Adrenal gland (tissue), 12 donors: ENCODE measurements around the gene MMP27. TPM values are rescaled to one million over a fixed set of nuclear protein-coding genes. Genes with fewer than 3 reads are reported as not detected.

Experiments used
- DNase-seq, 7 donors: peaks; one replicate each; pipeline ENCODE4 v3.0.0-alpha.2; 2019 to 2020
- H3K27ac ChIP-seq, 5 donors: fragments of 200-600 bp; sonication (generic) in 4 of 5; 1 replicate in 3 of 5; 2 replicates in 2 of 5; pipeline versions ENCODE4 v1.5.1 to v1.8.0; 2016 to 2020; ENCODE audit warnings: mild to moderate bottlenecking in 1 of 5
- H3K27me3 ChIP-seq: fragments of 200-600 bp; 2 replicates; pipeline ENCODE4 v1.8.0; 2021
- H3K36me3 ChIP-seq, 2 donors: fragments of 200-600 bp; replicated peaks in 1 of 2; 1 replicate in 1 of 2; 2 replicates in 1 of 2; pipeline versions ENCODE4 v1.5.1 to v1.8.0; 2018 to 2022
- H3K4me1 ChIP-seq, 2 donors: fragments of 200-600 bp; replicated peaks in 1 of 2; 1 replicate in 1 of 2; 2 replicates in 1 of 2; pipeline versions ENCODE4 v1.5.1 to v1.8.0; 2018 to 2021
- H3K4me3 ChIP-seq, 4 donors: fragments of 200-600 bp; sonication (generic) in 3 of 4; one replicate each; pipeline ENCODE4 v1.5.1; 2016 to 2018
- H3K9me3 ChIP-seq, 3 donors: fragments of 200-600 bp; sonication (generic) in 1 of 3; replicated peaks in 1 of 3; 1 replicate in 2 of 3; 2 replicates in 1 of 3; pipeline versions ENCODE4 v1.5.1 to v1.8.0; 2016 to 2021
- POLR2A ChIP-seq, 2 donors: fragments of 450-650 bp; IDR thresholded peaks; one replicate each; pipeline ENCODE4 v1.6.1; 2017; ENCODE audit warnings: antibody characterized with exemption in 2 of 2, mild to moderate bottlenecking in 2 of 2, moderate library complexity in 1 of 2
- WGBS, 4 donors: extraction: QIAGEN DNeasy Blood & Tissue Kit in 2 of 4; methylation state at CpG; one replicate each; pipeline versions ENCODE4 v1.1.5 to v1.1.7; 2013 to 2017; 5-methylcytosine and 5-hydroxymethylcytosine counted together
- intact Hi-C, 2 donors: fragments of 100-400 bp; cut with DNase I; formaldehyde crosslinking; loops; one replicate each; pipeline versions ENCODE4 v1.14.1 to v1.15.0; 2022 to 2023
- polyA plus RNA-seq, 3 donors: library from polyadenylated mRNA; stranded (reverse); fragments of 200-250 nt in 2 of 3; fragments of 350-450 nt in 1 of 3; fragmentation: Illumina TruSeq in 1 of 3; extraction: RNeasy Lipid Tissue Mini Kit (QIAGEN cat#74804) in 1 of 3; gene quantifications; one replicate each; pipeline ENCODE4 v1.2.3, GENCODE V29; 2013 to 2014
- total RNA-seq, 9 donors: library from RNA; depleted of rRNA in 4 of 9; stranded (reverse); fragments of >200 nt in 4 of 9; fragments of 120-200 nt in 1 of 9; fragmentation: NEBNext Ultra II Directional in 1 of 9; extraction: Animal tissue kit (Norgen Biotek cat#: 25700) in 1 of 9; gene quantifications; one replicate each; pipeline versions ENCODE4 v1.1.0 to v1.2.4, GENCODE V29; 2013 to 2023
- TF ChIP-seq, protein P1 (sequence below), 6 experiments: fragments of 450-650 bp in 4 of 6; fragments of 200-600 bp in 2 of 6; sonication (generic) in 1 of 6; IDR thresholded peaks; 1 replicate in 5 of 6; 2 replicates in 1 of 6; pipeline versions ENCODE4 v1.5.1 to v1.8.0; 2016 to 2021; ENCODE audit warnings: antibody characterized with exemption in 6 of 6, mild to moderate bottlenecking in 2 of 6, moderate library complexity in 1 of 6
- donor health status: healthy with polysubstance abuse.
- donor health status: Bipolar disorder and iron deficiency.
- donor health status: DM: yes; HTN: yes; CAD: no.
- donor health status: DM: no; HTN: no; CAD: no.
- donor health status: DM: no; HTN: no; CAD: no.
- donor health status: DM: yes; HTN: yes; CAD: no.

The MMP27 gene
- total and polyA plus RNA-seq, 12 donors, result not detected

DNA sequence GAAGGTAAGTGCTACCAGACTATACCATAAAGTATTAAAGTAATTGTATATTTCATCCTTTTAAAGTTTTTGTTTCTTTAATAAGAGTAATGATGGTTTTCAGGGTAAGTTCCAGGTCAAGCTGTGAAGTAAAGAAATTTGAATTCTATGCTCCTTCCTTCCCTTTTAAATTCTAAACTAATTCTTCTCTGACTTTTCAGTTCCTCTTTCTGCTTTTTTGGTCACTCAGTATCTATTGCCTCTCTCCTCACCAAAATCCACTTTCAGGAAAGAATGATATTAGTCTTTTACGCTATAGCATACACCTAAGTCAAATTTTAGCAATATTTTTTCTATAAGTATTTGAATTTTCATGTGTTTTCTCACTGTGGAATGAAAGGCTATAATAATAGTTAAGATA is 11.0 kb upstream of the MMP27 start:
- H3K4me1 ChIP-seq, result no peaks in the 10 kb centered on the region
- no peak for TF ChIP-seq POLR2A (IDR thresholded peaks at IDR 0.05)
- TF ChIP-seq, protein P1, sequence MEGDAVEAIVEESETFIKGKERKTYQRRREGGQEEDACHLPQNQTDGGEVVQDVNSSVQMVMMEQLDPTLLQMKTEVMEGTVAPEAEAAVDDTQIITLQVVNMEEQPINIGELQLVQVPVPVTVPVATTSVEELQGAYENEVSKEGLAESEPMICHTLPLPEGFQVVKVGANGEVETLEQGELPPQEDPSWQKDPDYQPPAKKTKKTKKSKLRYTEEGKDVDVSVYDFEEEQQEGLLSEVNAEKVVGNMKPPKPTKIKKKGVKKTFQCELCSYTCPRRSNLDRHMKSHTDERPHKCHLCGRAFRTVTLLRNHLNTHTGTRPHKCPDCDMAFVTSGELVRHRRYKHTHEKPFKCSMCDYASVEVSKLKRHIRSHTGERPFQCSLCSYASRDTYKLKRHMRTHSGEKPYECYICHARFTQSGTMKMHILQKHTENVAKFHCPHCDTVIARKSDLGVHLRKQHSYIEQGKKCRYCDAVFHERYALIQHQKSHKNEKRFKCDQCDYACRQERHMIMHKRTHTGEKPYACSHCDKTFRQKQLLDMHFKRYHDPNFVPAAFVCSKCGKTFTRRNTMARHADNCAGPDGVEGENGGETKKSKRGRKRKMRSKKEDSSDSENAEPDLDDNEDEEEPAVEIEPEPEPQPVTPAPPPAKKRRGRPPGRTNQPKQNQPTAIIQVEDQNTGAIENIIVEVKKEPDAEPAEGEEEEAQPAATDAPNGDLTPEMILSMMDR (IDR thresholded peaks at IDR 0.05), result no peak
- DNase-seq, result no peak
- H3K36me3 ChIP-seq, result no peaks in the 10 kb centered on the region
- H3K9me3 ChIP-seq, result no peaks in the 10 kb centered on the region
- intact Hi-C loops, result no loop called here
- no peak overlapping the region for H3K4me3 ChIP-seq
- H3K27me3 ChIP-seq, result no peaks in the 10 kb centered on the region
- WGBS, 4 donors, result 54 to 75% (median 69%) methylated on average over 1 of the region's 1 CpG
- no peak overlapping the region for H3K27ac ChIP-seq

DNA sequence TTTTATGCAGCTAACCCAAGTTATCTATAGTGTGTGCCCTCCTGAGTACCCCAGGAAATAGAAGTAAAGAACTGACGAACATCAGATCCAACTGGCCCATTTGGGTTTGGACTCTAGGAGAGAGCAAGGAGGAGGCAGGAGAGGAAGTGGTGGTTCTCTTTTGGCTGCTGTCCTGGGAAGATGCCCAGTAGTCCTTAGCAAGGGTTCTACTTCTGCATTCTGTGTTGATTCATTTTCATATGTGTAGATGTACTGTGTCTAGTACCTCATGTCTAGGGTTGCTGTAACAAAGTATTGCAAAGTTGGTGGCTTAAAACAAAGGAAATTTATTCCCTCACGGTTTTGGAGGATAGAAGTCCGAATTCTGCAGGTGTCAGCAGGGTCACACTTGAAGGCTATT is 6.6 kb upstream of the MMP27 start:
- Histone ChIP-seq H3K36me3 (no peaks in the 10 kb centered on the region), H3K4me3 (no peak overlapping the region), H3K9me3 (no peaks in the 10 kb centered on the region), H3K27ac (no peak overlapping the region), H3K27me3 (no peaks in the 10 kb centered on the region), H3K4me1 (no peaks in the 10 kb centered on the region)
- TF ChIP-seq POLR2A (IDR thresholded peaks at IDR 0.05), result no peak
- 46 to 66% (median 48%) methylated on average over 3 of the region's 3 CpGs for WGBS, 4 donors
- peak in 3 of 7 donors; percentile 8 to 21 (median 16) for DNase-seq
- intact Hi-C loops, result no loop called here

- no peaks in the 10 kb centered on the region for H3K9me3 ChIP-seq
- H3K4me3 ChIP-seq, result no peak overlapping the region
- intact Hi-C loops, result no loop called here
- TF ChIP-seq, protein P1 (IDR thresholded peaks at IDR 0.05), result no peak
- no peak for TF ChIP-seq POLR2A (IDR thresholded peaks at IDR 0.05)
- no peaks in the 10 kb centered on the region for H3K27me3 ChIP-seq
- no peak overlapping the region for H3K27ac ChIP-seq
- H3K4me1 ChIP-seq, result no peaks in the 10 kb centered on the region
- no peaks in the 10 kb centered on the region for H3K36me3 ChIP-seq
- 77 to 86% (median 81%) methylated on average over 2 of the region's 2 CpGs for WGBS, 4 donors
- DNase-seq, result no peak
Observed at GRCh38 chr11:102709201-102709945, 3.8 kb upstream of the MMP27 start.

DNA sequence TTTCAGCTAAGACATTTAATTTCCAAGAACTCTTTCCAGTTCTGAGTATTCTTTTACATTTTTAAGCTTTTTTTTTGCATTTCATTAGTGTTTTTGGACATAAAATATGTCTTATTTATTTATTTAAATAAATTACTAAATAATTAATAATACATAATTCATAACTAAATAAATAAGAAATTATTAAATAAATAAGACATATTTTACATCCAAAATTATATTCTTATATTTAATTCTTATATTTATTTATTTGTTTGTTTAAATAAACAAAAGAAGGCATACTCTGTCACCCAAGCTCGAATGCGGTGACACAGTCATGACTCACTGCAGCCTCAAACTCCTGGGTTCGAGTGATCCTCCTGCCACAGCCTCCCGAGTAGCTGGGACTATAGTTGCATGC is 3.1 kb upstream of the MMP27 start:
- TF ChIP-seq, protein P1 (IDR thresholded peaks at IDR 0.05), result no peak
- no peak for TF ChIP-seq POLR2A (IDR thresholded peaks at IDR 0.05)
- Histone ChIP-seq H3K4me1 (no peaks in the 10 kb centered on the region), H3K4me3 (no peak overlapping the region), H3K36me3 (no peaks in the 10 kb centered on the region), H3K27ac (no peak overlapping the region), H3K9me3 (no peaks in the 10 kb centered on the region), H3K27me3 (no peaks in the 10 kb centered on the region)
- 63 to 83% (median 67%) methylated on average over 4 of the region's 4 CpGs for WGBS, 4 donors
- DNase-seq, result no peak
- intact Hi-C loops, result no loop called here

DNA sequence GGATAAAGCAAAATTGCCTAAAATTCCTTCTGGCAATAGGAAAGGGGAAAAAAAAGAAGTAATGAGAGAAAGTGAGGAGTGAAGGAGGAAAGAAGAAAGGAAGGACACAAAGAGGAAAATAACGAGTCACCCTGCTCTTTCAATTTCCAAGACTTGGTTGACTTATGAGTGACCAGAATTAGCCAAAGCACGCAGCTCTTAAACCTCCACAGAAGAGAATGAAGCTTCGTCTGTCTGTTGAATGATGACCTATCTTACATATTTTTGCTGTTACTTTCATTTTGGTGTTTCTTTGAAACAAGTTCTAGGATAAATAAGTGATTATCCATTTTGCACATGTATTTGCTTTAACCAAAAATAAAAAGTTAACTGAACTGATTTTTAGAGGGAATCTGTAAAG is 728 bp downstream of the MMP27 start:
- no peak for TF ChIP-seq POLR2A (IDR thresholded peaks at IDR 0.05)
- TF ChIP-seq, protein P1 (IDR thresholded peaks at IDR 0.05), result no peak
- Histone ChIP-seq H3K27ac (no peak overlapping the region), H3K36me3 (no peaks in the 10 kb centered on the region), H3K27me3 (no peaks in the 10 kb centered on the region), H3K9me3 (no peaks in the 10 kb centered on the region), H3K4me3 (no peak overlapping the region), H3K4me1 (no peaks in the 10 kb centered on the region)
- DNase-seq, result no peak
- 67 to 71% (median 69%) methylated on average over 3 of the region's 3 CpGs for WGBS, 4 donors
- intact Hi-C loops, result no loop called here
